GM10266 (cell line): ENCODE results near the gene COL19A1.

Experiments used
- DNase-seq: peaks from one replicate; pipeline ENCODE4 v3.0.0; 2012; ENCODE audit errors: extremely low spot score
- CTCF ChIP-seq: IDR thresholded peaks from 2 replicates; pipeline ENCODE4 v1.5.1; 2012; ENCODE audit warnings: mild to moderate bottlenecking, low read depth; ENCODE audit not compliant: control insufficient read depth, insufficient read depth; ENCODE audit errors: missing control alignments

COL19A1 gene

GRCh38 chr6:70258483-70258882, 392.1 kb downstream of the COL19A1 start:
- no peak for TF ChIP-seq CTCF

More at GRCh38 chr6:70258483-70258882, 392.1 kb downstream of the COL19A1 start:
- no peak for DNase-seq
